AG10803 (cell line): ENCODE data around the gene CDH23.

Experiments used
- DNase-seq: peaks from one replicate; pipeline ENCODE4 v3.0.0; 2010; ENCODE audit warnings: low read depth
- H3K4me3 ChIP-seq: 2 replicates; pipeline ENCODE4 v1.5.1; 2011; ENCODE audit warnings: mild to moderate bottlenecking, low read length, control low read depth
- TF ChIP-seq, protein P1 (sequence below): conservative IDR thresholded peaks from 2 replicates; pipeline ENCODE4 v1.5.1; 2011; ENCODE audit warnings: mild to moderate bottlenecking, low read length, control low read depth, inconsistent platforms

Gene CDH23

GRCh38 chr10:71724539-71724938, 327.8 kb downstream of the CDH23 start:
- DNase-seq = no peak
- no peak overlapping the region for H3K4me3 ChIP-seq
- TF ChIP-seq, protein P1, sequence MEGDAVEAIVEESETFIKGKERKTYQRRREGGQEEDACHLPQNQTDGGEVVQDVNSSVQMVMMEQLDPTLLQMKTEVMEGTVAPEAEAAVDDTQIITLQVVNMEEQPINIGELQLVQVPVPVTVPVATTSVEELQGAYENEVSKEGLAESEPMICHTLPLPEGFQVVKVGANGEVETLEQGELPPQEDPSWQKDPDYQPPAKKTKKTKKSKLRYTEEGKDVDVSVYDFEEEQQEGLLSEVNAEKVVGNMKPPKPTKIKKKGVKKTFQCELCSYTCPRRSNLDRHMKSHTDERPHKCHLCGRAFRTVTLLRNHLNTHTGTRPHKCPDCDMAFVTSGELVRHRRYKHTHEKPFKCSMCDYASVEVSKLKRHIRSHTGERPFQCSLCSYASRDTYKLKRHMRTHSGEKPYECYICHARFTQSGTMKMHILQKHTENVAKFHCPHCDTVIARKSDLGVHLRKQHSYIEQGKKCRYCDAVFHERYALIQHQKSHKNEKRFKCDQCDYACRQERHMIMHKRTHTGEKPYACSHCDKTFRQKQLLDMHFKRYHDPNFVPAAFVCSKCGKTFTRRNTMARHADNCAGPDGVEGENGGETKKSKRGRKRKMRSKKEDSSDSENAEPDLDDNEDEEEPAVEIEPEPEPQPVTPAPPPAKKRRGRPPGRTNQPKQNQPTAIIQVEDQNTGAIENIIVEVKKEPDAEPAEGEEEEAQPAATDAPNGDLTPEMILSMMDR = no peak

DNA sequence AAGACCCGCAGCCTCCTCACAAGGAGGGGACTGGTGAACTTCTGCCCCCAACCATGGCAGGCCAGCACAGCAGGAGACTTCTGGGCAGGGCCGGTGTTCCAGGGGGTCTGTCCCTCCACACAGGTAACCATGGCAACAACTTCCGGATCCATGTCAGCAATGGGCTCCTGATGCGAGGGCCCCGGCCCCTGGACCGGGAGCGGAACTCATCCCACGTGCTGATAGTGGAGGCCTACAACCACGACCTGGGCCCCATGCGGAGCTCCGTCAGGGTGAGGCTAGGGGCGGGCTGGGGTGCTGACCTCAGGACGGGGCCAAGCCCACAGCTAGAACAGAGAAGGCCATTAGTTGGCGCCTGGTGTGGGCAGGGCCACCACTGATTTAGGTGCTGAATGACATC, 328.5 kb downstream of the CDH23 start:
- no peak overlapping the region for H3K4me3 ChIP-seq
- no peak for DNase-seq
- TF ChIP-seq, protein P1 = no peak

- DNase-seq = peak; percentile 29
- TF ChIP-seq, protein P1 = peak; percentile 53
Measured at GRCh38 chr10:71725998-71726579, 329.4 kb downstream of the CDH23 start.

DNA sequence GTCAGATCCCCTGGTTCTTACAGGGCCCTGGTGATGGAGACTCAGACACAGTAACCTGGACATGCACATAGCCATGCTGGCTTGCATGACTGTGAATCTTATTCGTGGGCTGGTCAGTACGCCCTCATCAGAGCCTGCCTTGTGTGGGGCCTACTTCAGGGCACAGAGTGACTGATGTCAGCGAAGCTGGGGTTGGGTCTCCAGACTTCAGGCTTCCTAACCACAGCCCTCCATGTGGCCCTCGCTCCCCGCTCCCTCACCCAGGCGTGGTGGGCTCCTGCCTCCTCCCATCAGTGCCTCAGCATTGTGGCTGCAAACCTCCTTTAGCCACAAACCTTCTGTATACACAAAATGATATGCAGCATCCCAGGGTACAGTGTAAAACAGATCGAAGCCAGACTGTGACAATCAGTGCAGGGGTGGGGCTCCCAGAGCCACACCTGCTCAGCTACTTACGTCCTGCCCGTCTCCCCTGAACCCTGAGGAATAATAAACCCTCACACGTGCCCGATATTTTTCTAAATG, 329.9 kb downstream of the CDH23 start:
- TF ChIP-seq, protein P1 = no peak
- DNase-seq = no peak
- H3K4me3 ChIP-seq = no peak overlapping the region

More at GRCh38 chr10:71725998-71726579, 329.4 kb downstream of the CDH23 start:
- H3K4me3 ChIP-seq = no peak overlapping the region

DNA sequence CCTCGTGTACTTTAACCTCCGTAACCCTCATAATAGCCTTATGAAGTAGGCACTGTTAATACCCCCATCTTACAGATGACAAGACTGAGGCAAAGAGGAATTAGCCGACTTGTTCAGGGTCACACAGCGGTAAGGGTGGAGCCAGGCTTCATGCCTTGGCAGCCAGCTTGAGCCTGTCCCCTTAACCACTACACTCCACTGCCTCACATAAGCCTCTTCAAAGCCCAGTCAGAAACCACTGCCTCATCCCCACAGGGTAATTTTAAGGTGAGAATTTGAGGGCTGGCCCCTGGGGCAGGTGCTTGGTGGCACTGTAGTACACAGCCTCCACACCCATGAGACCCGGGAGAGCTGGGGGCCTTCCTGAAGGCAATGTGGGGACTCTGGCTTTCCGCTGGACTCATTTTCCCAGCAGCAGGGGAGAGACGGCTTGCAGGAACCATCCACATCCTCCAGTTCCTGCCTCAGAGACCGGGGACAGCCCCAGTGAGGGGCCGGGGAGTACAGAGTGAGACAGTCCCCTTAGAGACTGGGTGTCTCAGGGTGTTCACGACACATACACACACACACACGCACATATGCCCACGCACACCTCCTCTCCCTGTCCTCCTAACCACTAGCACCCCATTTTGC, 330.5 kb downstream of the CDH23 start:
- no peak overlapping the region for H3K4me3 ChIP-seq
- DNase-seq = no peak
- TF ChIP-seq, protein P1 = no peak

DNA sequence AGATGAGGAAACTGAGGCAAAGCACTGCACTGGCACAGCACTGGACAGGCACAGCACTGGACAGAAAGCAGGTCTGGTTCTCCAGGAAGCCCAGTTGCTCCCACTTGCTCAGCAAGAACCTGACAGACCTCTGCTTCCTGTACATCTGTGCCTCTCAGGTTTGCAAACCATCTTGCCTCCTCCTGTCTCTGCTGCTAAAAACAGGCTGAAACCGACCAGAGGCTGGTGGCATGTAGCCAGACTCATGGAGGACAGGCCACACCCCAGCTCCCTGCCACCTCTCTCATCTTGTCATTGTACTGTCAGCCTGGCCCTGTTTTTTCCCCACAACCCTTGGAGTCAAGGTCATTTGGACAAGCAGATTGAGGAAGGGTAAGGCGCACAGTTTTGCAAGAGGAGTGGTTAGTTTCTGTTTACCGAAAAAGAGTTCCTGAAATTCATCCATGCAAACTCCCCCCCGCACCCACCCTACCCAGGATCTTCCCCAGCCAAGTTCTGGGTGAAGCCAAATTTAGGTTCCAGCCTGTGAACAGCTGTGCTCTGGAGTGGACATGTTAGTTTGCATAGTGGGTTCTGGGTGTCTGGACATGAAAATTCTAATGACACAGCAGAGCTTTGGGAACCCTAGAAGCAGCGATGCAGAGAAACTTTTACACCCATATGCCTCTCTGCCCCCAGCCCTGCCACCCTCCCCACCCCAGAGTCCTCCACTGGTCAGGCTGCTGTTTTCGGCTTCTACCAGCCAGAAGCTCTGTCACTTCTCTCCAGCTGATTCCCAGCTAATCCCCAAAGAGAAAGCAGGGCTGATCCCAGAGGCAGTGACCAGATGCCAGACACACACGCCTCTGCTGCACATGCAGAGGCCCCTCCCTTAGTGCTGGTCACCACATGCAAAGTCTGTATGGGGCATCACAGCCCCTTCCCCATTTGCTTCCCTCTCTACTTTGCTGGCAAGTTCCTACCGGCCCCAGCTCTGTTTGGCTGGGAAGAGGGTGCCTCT, 331.3 kb downstream of the CDH23 start:
- peak; percentile 59 for DNase-seq
- TF ChIP-seq, protein P1 = no peak
- no peak overlapping the region for H3K4me3 ChIP-seq
